Activated T-helper 17 cell treated with anti-CD3 and anti-CD28 coated beads, Interleukin-2, amount 50 U/mL, for 72 hours (primary cell): ENCODE data around the gene DYNLT4. TPM values are rescaled to one million over a fixed set of nuclear protein-coding genes. Genes with fewer than 3 reads are reported as not detected.
"Not testable (repeated sequence)": the region's sequence is repeated elsewhere in the genome, so short reads cannot be mapped to it uniquely, and the experiment has no call there.

Experiments used
- ATAC-seq: fragments of 150-1000 bp; cut with Tn5 transposase; replicated peaks from 2 replicates; pipeline ENCODE4 v1.10.0; 2021; ENCODE audit warnings: mild to moderate bottlenecking, moderate library complexity
- H3K27ac Mint-ChIP-seq: one replicate; pipeline ENCODE4 v1.8.0; 2022; ENCODE audit warnings: mixed read lengths
- H3K27me3 Mint-ChIP-seq: one replicate; pipeline ENCODE4 v1.8.0; 2022; ENCODE audit warnings: mixed read lengths
- H3K36me3 Mint-ChIP-seq: one replicate; pipeline ENCODE4 v1.8.0; 2022; ENCODE audit warnings: low read depth, mild to moderate bottlenecking, mixed read lengths
- H3K4me1 Mint-ChIP-seq: one replicate; pipeline ENCODE4 v1.8.0; 2022; ENCODE audit warnings: mixed read lengths
- H3K4me3 Mint-ChIP-seq: one replicate; pipeline ENCODE4 v1.8.0; 2022; ENCODE audit warnings: mild to moderate bottlenecking, mixed read lengths
- H3K9me3 Mint-ChIP-seq: one replicate; pipeline ENCODE4 v1.8.0; 2022; ENCODE audit warnings: mixed read lengths
- total RNA-seq, 2 donors: library from RNA; stranded (reverse); gene quantifications; one replicate each; pipeline ENCODE4 v1.2.3, GENCODE V29; 2022

Gene DYNLT4
- total RNA-seq, 2 donors from 2014 or later: 0.56 to 1.2 TPM

- H3K4me1 Mint-ChIP-seq: peaks cover 14% of the 10 kb centered on the region
- H3K9me3 Mint-ChIP-seq: no peaks in the 10 kb centered on the region
- ATAC-seq: peak; percentile 98
- no peaks in the 10 kb centered on the region for H3K36me3 Mint-ChIP-seq
- H3K27me3 Mint-ChIP-seq: peaks cover 6% of the 10 kb centered on the region
- peak overlapping the region; percentile 32 for H3K27ac Mint-ChIP-seq
- H3K4me3 Mint-ChIP-seq: peak overlapping the region; percentile 42
These were observed 28.9 kb upstream of the DYNLT4 start for GRCh38 chr1:44835738-44836675.

DNA sequence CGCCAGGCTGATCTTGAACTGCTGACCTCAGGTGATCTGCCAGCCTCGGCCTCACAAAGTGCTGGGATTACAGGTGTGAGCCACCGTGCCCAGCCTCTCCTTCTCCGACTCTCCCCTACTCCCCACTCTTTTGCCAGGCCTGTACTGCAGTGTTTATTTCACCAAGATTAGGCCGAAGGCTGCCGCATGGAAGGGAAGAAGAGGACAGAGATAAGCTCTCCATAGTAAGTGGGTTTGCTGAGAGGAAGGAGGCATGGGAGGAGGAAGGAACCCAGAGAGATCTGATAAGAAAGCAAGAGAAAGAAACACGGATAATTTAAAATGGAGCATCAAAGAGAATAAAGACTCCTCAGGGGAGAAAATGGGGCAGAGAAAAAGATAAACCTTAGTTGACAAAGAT is 27.2 kb upstream of the DYNLT4 start:
- no peaks in the 10 kb centered on the region for H3K36me3 Mint-ChIP-seq
- H3K9me3 Mint-ChIP-seq: no peaks in the 10 kb centered on the region
- ATAC-seq: no peak
- peaks cover 14% of the 10 kb centered on the region for H3K4me1 Mint-ChIP-seq
- no peak overlapping the region for H3K4me3 Mint-ChIP-seq
- H3K27ac Mint-ChIP-seq: peak overlapping the region; percentile 43
- peaks cover 2% of the 10 kb centered on the region for H3K27me3 Mint-ChIP-seq

DNA sequence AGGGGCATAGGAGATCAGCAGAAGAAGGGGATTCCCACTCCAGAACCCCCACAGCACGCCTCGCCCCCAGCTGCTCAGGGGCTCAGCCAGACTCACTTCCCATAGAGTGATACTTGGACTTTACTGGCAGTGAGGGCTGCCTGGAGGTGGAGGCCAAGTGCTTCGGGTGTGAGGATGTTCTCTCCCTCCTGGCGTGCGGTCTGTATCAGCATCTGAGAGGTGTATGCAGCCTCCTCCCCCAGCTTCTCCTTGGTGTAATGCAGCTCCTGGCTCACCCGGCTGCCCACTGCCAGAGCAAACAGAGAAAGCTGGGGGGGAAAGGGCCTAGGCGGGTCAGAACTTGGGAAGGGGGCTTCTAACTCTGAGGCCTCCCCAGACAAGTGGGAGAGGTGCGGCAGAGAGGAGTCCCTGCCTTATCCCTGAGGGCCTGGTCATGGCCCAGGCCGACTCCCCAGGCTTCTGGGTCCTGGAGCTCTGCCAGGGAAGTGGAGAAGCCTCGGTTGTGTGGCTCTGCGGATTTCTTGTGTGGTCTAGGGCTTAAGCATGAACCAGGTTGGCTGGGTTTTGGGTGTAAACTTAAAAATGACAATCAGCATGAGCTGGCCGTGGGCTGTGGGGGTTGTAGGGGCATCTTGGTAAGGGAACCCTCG is 25.0 kb upstream of the DYNLT4 start:
- no peak for ATAC-seq
- Mint-ChIP-seq H3K27me3 (no peaks in the 10 kb centered on the region), H3K4me3 (no peak overlapping the region), H3K9me3 (no peaks in the 10 kb centered on the region), H3K36me3 (no peaks in the 10 kb centered on the region), H3K27ac (no peak overlapping the region), H3K4me1 (peaks cover 14% of the 10 kb centered on the region)

DNA sequence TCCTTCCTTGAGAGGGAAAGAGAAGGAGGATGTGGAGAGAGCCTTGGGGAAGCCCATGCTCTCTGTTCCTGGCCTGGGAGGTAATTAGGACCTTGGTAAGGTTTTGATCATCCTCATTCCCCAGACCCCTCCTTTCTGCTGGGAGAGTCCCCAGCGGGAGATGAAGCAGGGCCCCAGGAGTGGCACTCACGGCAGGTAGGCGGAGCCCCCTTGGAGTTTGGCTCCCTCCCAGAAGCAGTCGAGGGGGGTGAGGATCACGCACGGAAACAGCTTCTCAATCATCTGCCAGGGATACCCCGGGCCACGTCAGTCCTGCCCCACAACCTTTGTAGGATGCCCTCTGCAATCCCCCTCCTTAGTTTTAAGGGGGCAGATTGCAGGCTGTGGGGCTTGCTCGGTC is 24.4 kb upstream of the DYNLT4 start:
- H3K36me3 Mint-ChIP-seq: no peaks in the 10 kb centered on the region
- no peak overlapping the region for H3K27ac Mint-ChIP-seq
- no peaks in the 10 kb centered on the region for H3K9me3 Mint-ChIP-seq
- H3K27me3 Mint-ChIP-seq: no peaks in the 10 kb centered on the region
- H3K4me1 Mint-ChIP-seq: peaks cover 14% of the 10 kb centered on the region
- no peak overlapping the region for H3K4me3 Mint-ChIP-seq
- no peak for ATAC-seq

DNA sequence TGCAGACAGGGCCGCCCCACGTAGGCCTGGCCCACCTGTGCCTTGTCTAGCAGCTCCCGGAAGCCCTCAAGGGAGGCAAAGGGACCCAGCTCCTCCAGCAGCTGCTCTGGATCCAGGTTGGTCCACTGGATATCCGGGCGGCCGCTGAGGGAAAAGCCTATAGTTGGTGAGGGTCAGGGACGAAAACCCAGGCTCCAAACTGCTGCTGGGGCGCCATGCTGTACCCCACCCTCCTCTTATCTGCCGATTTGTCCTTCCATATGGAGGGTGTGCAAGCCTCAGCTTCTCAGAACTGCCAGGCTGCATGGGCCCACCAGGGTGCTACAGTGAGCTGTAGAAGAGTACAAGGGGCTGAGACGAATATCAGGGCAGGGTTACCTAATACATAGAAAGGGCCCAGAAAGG is 23.8 kb upstream of the DYNLT4 start:
- no peaks in the 10 kb centered on the region for H3K9me3 Mint-ChIP-seq
- no peaks in the 10 kb centered on the region for H3K27me3 Mint-ChIP-seq
- H3K4me3 Mint-ChIP-seq: no peak overlapping the region
- H3K4me1 Mint-ChIP-seq: peaks cover 12% of the 10 kb centered on the region
- H3K27ac Mint-ChIP-seq: no peak overlapping the region
- ATAC-seq: no peak
- H3K36me3 Mint-ChIP-seq: no peaks in the 10 kb centered on the region

- peaks cover 6% of the 10 kb centered on the region for H3K4me1 Mint-ChIP-seq
These were observed 22.6 kb upstream of the DYNLT4 start for GRCh38 chr1:44829506-44830384.

DNA sequence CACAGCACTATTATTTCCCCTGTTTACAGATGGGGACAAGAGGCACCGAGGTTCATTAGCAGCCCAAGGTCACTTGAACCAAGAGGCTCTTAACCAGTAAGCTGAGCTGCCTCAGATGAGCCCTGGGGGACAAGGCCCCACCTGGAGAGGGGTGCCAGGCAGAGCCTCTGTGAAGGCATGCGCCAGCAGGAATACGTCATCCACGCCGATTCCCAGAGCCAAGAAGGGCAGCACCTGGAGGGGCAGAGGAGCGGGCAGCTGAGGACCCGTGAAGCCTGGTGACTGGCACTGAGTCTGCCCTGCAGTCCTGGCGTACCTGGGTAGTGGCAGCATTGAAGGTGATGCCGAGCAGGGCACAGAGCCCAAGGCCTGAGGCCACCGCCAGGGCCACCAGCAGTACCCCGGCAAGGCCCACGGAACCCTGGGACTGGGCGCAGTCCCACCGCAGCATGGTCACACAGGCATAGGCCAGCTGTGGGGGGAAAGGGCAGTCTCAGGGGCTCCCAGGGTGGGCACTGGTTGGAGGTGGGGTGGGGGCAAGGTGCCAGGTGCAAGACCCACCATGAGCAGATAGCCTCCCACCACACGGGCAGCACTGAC is 21.8 kb upstream of the DYNLT4 start:
- no peak overlapping the region for H3K27ac Mint-ChIP-seq
- no peaks in the 10 kb centered on the region for H3K27me3 Mint-ChIP-seq
- H3K4me3 Mint-ChIP-seq: no peak overlapping the region
- no peaks in the 10 kb centered on the region for H3K4me1 Mint-ChIP-seq
- ATAC-seq: no peak
- no peaks in the 10 kb centered on the region for H3K36me3 Mint-ChIP-seq
- no peaks in the 10 kb centered on the region for H3K9me3 Mint-ChIP-seq

More at GRCh38 chr1:44829506-44830384, 22.6 kb upstream of the DYNLT4 start:
- H3K9me3 Mint-ChIP-seq: no peaks in the 10 kb centered on the region
- no peak for ATAC-seq
- H3K27ac Mint-ChIP-seq: no peak overlapping the region
- H3K4me3 Mint-ChIP-seq: no peak overlapping the region
- no peaks in the 10 kb centered on the region for H3K36me3 Mint-ChIP-seq
- H3K27me3 Mint-ChIP-seq: no peaks in the 10 kb centered on the region

DNA sequence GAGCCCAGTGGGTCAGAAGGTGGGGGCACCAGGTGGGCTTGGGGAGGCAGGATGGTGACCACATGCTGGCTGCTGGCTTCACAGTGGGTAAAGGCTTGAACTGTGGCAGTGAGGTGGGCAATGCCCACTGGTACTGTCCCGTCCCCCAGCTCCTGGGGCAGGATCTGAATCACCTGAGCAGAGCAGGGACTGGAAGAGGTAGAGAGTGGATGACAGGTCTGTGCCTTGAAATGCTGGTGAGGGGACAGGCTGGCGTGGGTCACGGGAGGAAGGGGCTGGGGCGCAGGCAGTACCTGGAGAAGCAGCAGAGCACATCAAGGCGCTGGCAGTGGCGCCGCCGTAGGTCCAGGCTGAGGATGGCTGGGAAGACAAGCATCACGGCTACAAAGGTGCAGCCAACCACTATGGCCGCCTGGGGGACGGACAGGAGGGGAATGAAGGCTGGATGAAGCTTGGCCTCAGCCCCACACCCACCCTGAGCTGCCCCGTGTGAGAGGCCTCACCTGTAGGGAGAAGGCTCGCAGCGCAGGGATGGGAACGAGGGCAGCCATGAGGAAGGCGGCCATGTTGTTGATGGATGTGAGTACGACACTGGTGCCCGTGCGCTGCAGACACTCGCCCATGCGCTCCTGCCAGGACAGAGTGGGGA is 21.0 kb upstream of the DYNLT4 start:
- Mint-ChIP-seq H3K9me3 (no peaks in the 10 kb centered on the region), H3K4me3 (no peak overlapping the region), H3K4me1 (no peaks in the 10 kb centered on the region), H3K36me3 (no peaks in the 10 kb centered on the region), H3K27ac (peak overlapping the region; percentile 39), H3K27me3 (no peaks in the 10 kb centered on the region)
- no peak for ATAC-seq

DNA sequence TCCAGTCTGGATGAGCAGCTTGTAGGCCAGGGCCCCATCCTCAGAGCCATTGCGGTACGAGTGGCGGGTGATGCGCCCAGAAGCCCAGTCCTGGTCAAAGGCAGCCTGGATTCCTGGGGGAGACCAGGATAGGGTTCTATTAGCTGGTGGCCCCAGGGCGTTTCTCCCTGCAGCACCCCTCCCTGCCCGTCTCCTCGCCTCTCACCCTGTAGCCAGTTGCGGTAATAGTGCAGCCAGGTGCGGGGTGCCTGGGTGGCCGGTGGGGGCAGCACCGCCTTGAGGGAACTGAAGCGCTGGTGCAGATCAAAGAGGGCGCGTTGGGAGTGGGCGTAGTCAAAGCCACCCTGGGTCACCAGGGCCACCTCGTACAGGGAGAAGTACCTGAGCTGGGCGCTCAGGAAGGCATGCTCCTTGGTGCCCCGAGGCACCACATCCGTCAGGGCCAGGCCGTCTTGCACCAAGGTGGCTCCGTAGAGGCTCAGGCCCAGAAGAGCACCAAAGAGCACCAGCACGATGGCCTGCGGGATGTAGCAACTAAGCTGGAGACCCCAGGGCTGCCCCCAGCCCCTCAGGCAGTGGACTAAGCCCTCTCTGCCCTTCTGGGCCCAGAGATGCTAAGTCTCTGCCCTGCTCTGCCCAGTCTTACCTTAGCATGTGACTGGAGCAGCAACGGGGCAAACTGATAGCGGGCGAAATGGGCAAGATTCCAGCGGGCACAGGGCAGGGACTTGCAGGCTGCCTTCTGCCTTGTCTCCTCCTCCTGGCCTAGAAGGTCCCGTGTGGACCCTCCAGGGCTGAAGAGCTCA is 20.2 kb upstream of the DYNLT4 start:
- no peaks in the 10 kb centered on the region for H3K27me3 Mint-ChIP-seq
- ATAC-seq: no peak
- no peak overlapping the region for H3K4me3 Mint-ChIP-seq
- H3K4me1 Mint-ChIP-seq: no peaks in the 10 kb centered on the region
- peak overlapping the region; percentile 39 for H3K27ac Mint-ChIP-seq
- H3K9me3 Mint-ChIP-seq: no peaks in the 10 kb centered on the region
- H3K36me3 Mint-ChIP-seq: no peaks in the 10 kb centered on the region

DNA sequence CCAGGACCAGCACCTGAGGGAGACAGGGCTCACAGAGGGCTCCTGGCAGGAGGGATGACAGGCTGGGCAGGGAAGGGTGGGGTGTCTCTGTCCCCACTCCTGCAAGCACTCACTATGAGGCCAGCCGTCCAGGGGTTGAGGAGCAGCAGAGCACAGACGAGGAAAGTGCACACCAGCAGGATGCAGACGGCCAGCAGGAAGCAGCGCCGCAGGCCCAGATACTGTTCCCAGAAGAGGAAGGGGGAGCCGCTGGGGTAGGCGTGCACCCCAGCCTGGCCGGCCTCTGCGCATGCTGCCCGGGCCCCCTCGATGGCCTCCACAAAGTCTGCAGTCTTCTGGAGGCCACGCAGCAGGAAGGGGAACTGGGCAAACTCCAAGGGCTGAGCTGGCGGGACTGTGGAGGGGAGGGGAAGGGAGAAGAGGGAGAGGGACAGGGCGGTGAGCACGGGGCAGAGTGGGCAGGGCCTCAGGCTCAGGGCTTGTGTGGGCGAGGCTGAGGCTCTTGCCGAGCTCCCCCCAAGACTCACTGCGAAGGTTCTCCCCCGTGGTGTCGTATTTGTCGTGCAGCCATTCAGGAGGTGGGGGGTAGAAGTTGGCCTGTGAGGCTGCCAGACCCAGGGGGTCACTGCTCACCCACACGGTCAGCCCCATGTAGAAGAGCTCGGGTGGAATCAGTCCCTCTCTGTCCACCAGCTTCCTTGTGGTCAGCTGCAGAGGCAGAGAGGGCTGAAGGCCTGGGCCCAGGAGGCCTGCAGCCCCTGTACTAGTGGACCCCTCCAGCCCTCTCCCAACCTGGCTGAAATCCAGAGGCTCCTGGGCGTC is 19.4 kb upstream of the DYNLT4 start:
- no peaks in the 10 kb centered on the region for H3K27me3 Mint-ChIP-seq
- H3K36me3 Mint-ChIP-seq: no peaks in the 10 kb centered on the region
- no peaks in the 10 kb centered on the region for H3K9me3 Mint-ChIP-seq
- no peak overlapping the region for H3K27ac Mint-ChIP-seq
- no peak overlapping the region for H3K4me3 Mint-ChIP-seq
- no peak for ATAC-seq
- no peaks in the 10 kb centered on the region for H3K4me1 Mint-ChIP-seq

DNA sequence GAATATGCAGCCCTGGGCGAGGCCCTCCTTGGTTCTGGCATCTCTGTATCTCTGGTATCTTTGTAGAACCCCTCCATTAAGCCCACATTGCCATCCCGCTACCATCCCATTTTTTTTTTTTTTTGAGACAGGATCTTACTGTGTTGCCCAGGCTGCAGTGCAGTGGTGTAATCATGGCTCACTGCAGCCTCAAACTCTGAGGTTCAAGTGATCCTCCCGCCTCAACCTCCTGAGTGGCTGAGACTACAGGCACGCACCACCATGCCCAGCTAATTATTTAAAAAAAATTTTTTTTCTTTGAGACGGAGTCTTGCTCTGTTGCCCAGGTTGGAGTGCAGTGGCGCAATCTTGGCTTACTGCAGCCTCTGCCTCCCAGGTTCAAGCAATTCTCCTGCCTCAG is 17.2 kb upstream of the DYNLT4 start:
- Mint-ChIP-seq H3K4me1 (peaks cover 15% of the 10 kb centered on the region), H3K36me3 (peaks cover 10% of the 10 kb centered on the region)
- H3K9me3 Mint-ChIP-seq, H3K27ac Mint-ChIP-seq, H3K4me3 Mint-ChIP-seq, ATAC-seq, H3K27me3 Mint-ChIP-seq: not testable (repeated sequence)

DNA sequence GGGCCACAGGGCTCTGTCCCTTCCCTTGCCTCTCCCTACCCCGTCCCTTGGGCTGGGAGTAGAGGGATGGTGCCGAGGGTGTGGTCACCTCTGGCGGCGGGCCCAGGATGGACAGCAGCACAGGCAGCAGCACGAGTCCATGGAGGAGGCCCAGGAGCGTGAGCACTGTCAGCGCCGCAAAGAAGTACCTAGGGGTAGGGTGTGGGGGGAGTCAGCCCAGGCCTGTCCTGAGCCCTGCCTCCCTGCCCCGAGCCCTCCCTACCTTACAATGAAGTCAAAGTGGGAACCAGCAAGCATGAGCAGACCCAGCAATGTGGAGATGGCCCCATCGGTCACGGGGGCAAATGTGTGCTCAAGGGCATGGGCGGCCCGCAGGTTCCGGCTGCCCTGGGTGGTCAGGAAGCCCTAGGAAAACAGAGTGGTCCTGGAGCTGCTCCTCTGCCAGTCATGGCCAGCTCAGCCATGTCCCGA is 15.9 kb upstream of the DYNLT4 start:
- Mint-ChIP-seq H3K27me3 (no peaks in the 10 kb centered on the region), H3K36me3 (peaks cover 16% of the 10 kb centered on the region), H3K4me3 (no peak overlapping the region), H3K4me1 (peaks cover 21% of the 10 kb centered on the region), H3K9me3 (no peaks in the 10 kb centered on the region), H3K27ac (no peak overlapping the region)
- ATAC-seq: no peak
